Astrocyte (in vitro differentiated cells and primary cell): Measurements from ENCODE around the gene CAMK1D. TPM values are rescaled to one million over a fixed set of nuclear protein-coding genes. Genes with fewer than 3 reads are reported as not detected.

Source experiments
- DNase-seq: peaks from one replicate; pipeline ENCODE4 v3.0.0-alpha.2; 2010; ENCODE audit warnings: low read depth
- FAIRE-seq: peaks from 2 replicates; lab custom pipeline; 2011; peaks lifted over from hg19 to GRCh38; lab: Jason Lieb, UNC
- H2AFZ ChIP-seq: 2 replicates; pipeline ENCODE4 v1.6.0; 2012; ENCODE audit warnings: low read depth, low read length, inconsistent platforms
- H3K27ac ChIP-seq: 2 replicates; pipeline ENCODE4 v1.5.1; 2011; ENCODE audit warnings: low read depth, low read length, inconsistent platforms
- H3K27me3 ChIP-seq: 2 replicates; pipeline ENCODE4 v1.6.0; 2011; ENCODE audit warnings: low read length, inconsistent platforms; ENCODE audit not compliant: insufficient read depth
- H3K36me3 ChIP-seq: 2 replicates; pipeline ENCODE4 v1.5.1; 2011; ENCODE audit warnings: low read length, inconsistent platforms; ENCODE audit not compliant: insufficient read depth
- H3K4me1 ChIP-seq: 2 replicates; pipeline ENCODE4 v1.5.1; 2011; ENCODE audit warnings: low read length, inconsistent platforms; ENCODE audit not compliant: insufficient read depth
- H3K4me2 ChIP-seq: 2 replicates; pipeline ENCODE4 v1.6.0; 2012; ENCODE audit warnings: low read length, inconsistent platforms
- H3K4me3 ChIP-seq: 2 replicates; pipeline ENCODE4 v1.5.1; 2011; ENCODE audit warnings: low read depth, mild to moderate bottlenecking, low read length, inconsistent platforms; ENCODE audit not compliant: insufficient read depth
- H3K79me2 ChIP-seq: 2 replicates; pipeline ENCODE4 v1.6.0; 2012; ENCODE audit warnings: mild to moderate bottlenecking, low read length, inconsistent platforms; ENCODE audit not compliant: insufficient read depth
- H3K9ac ChIP-seq: 2 replicates; pipeline ENCODE4 v1.6.0; 2012; ENCODE audit warnings: mild to moderate bottlenecking, low read length, inconsistent platforms
- H3K9me3 ChIP-seq: 2 replicates; pipeline ENCODE4 v1.5.1; 2012; ENCODE audit warnings: low read depth, mild to moderate bottlenecking, low read length, inconsistent platforms; ENCODE audit not compliant: insufficient read depth
- H4K20me1 ChIP-seq: 2 replicates; pipeline ENCODE4 v1.6.0; 2012; ENCODE audit warnings: low read length, inconsistent platforms; ENCODE audit not compliant: insufficient read depth
- H3K27ac Mint-ChIP-seq: one replicate; pipeline ENCODE4 v1.8.0; 2021; ENCODE audit warnings: mild to moderate bottlenecking, mixed read lengths; ENCODE audit not compliant: unreplicated experiment
- H3K27me3 Mint-ChIP-seq: one replicate; pipeline ENCODE4 v1.8.0; 2021; ENCODE audit warnings: low read depth, mixed read lengths; ENCODE audit not compliant: unreplicated experiment
- H3K36me3 Mint-ChIP-seq: one replicate; pipeline ENCODE4 v1.8.0; 2021; ENCODE audit warnings: low read depth, mixed read lengths; ENCODE audit not compliant: unreplicated experiment
- H3K4me1 Mint-ChIP-seq: one replicate; pipeline ENCODE4 v1.8.0; 2021; ENCODE audit warnings: low read depth, mixed read lengths; ENCODE audit not compliant: unreplicated experiment
- H3K4me3 Mint-ChIP-seq: one replicate; pipeline ENCODE4 v1.8.0; 2021; ENCODE audit warnings: mild to moderate bottlenecking, moderate library complexity, mixed read lengths; ENCODE audit not compliant: unreplicated experiment
- H3K9me3 Mint-ChIP-seq: one replicate; pipeline ENCODE4 v1.8.0; 2021; ENCODE audit warnings: mild to moderate bottlenecking, mixed read lengths; ENCODE audit not compliant: unreplicated experiment
- CTCF ChIP-seq: IDR thresholded peaks from 2 replicates; pipeline ENCODE4 v1.5.1; 2011; ENCODE audit warnings: low read depth, mild to moderate bottlenecking, inconsistent platforms, low read length, moderate library complexity; ENCODE audit not compliant: insufficient read depth
- EZH2 ChIP-seq: IDR thresholded peaks from 2 replicates; pipeline ENCODE4 v1.6.1; 2012; ENCODE audit warnings: mild to moderate bottlenecking, low read length, inconsistent platforms; ENCODE audit not compliant: insufficient read depth
- total RNA-seq: library from RNA; stranded (reverse); gene quantifications from 2 replicates; pipeline ENCODE4 v1.2.1, GENCODE V29; 2021

Gene CAMK1D
- total RNA-seq, 1 donor from 2014 or later, result 23.6 TPM

GRCh38 chr10:12319076-12319475 lies 30.3 kb upstream of the CAMK1D start:
- H3K27me3 ChIP-seq, result no peaks in the 10 kb centered on the region
- H3K4me1 ChIP-seq, result no peaks in the 10 kb centered on the region
- H3K4me3 Mint-ChIP-seq, result no peak overlapping the region
- no peak overlapping the region for H3K4me3 ChIP-seq
- H3K27ac Mint-ChIP-seq, result no peak overlapping the region
- H3K4me2 ChIP-seq, result no peak overlapping the region
- no peaks in the 10 kb centered on the region for H3K36me3 Mint-ChIP-seq
- FAIRE-seq (no peak), DNase-seq (no peak)
- H3K27me3 Mint-ChIP-seq, result peaks cover 2% of the 10 kb centered on the region
- H3K4me1 Mint-ChIP-seq, result no peaks in the 10 kb centered on the region
- H3K9me3 ChIP-seq, result no peaks in the 10 kb centered on the region
- no peaks in the 10 kb centered on the region for H3K79me2 ChIP-seq
- no peaks in the 10 kb centered on the region for H3K36me3 ChIP-seq
- TF ChIP-seq CTCF (no peak), EZH2 (no peak)
- H3K9me3 Mint-ChIP-seq, result no peaks in the 10 kb centered on the region
- H3K27ac ChIP-seq, result no peak overlapping the region
- H4K20me1 ChIP-seq, result no peaks in the 10 kb centered on the region
- H3K9ac ChIP-seq, result no peak overlapping the region
- no peak overlapping the region for H2AFZ ChIP-seq

DNA sequence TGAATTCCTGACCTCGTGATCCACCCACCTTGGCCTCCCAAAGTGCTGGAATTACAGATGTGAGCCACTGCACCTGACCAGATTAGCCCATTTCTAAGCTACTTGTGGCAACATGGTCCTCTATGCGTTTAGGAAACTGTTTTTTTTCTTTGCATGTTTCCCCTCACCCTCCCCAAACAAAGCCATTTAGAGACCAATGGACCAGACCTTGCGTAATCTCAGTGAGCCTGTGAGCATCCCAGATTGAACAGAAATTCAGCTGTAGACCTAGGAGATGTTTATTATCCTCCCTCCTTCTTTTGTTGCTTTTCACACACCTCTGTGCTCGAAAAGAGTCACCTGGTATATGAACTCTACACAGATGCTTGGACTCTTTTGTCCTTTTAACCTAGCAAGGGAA lies 28.5 kb upstream of the CAMK1D start:
- no peak for DNase-seq

More for the DNA sequence above, 28.5 kb upstream of the CAMK1D start:
- no peak overlapping the region for H3K4me3 Mint-ChIP-seq
- no peaks in the 10 kb centered on the region for H4K20me1 ChIP-seq
- H3K4me1 Mint-ChIP-seq, result no peaks in the 10 kb centered on the region
- H3K9ac ChIP-seq, result no peak overlapping the region
- no peak for FAIRE-seq
- H3K4me3 ChIP-seq, result no peak overlapping the region
- no peak overlapping the region for H3K4me2 ChIP-seq
- H3K9me3 Mint-ChIP-seq, result no peaks in the 10 kb centered on the region
- no peaks in the 10 kb centered on the region for H3K4me1 ChIP-seq
- no peak overlapping the region for H3K27ac ChIP-seq
- H3K27ac Mint-ChIP-seq, result no peak overlapping the region
- H3K36me3 ChIP-seq, result no peaks in the 10 kb centered on the region
- H3K27me3 ChIP-seq, result no peaks in the 10 kb centered on the region
- H3K36me3 Mint-ChIP-seq, result no peaks in the 10 kb centered on the region
- H3K79me2 ChIP-seq, result no peaks in the 10 kb centered on the region
- peaks cover 2% of the 10 kb centered on the region for H3K27me3 Mint-ChIP-seq
- H2AFZ ChIP-seq, result no peak overlapping the region
- no peaks in the 10 kb centered on the region for H3K9me3 ChIP-seq
- TF ChIP-seq EZH2 (no peak), CTCF (no peak)
